Pancreas (tissue), 10 donors: ENCODE data around the gene LRSAM1. TPM values are rescaled to one million over a fixed set of nuclear protein-coding genes. Genes with fewer than 3 reads are reported as not detected.

Source experiments
- ATAC-seq, 4 donors: fragments of 200-7000 bp; cut with Tn5 transposase; one replicate each; pipeline versions ENCODE4 v1.8.0 to v1.9.1; 2020; ENCODE audit warnings: mild to moderate bottlenecking in 4 of 4, moderate library complexity in 4 of 4
- DNase-seq, 6 donors: peaks; one replicate each; pipeline ENCODE4 v3.0.0-alpha.2; 2020
- FAIRE-seq: peaks from 2 replicates; lab custom pipeline; 2012; peaks lifted over from hg19 to GRCh38; lab: Jason Lieb, UNC
- H3K27ac ChIP-seq, 4 donors: fragments of 200-600 bp; sonication (generic); 1 replicate in 3 of 4; 2 replicates in 1 of 4; pipeline versions ENCODE4 v1.5.0 to v1.8.0; 2020
- H3K27me3 ChIP-seq, 4 donors: fragments of 200-600 bp; one replicate each; pipeline ENCODE4 v1.8.0; 2021
- H3K36me3 ChIP-seq, 3 donors: fragments of 200-600 bp; sonication (generic) in 1 of 3; one replicate each; pipeline versions ENCODE4 v1.5.0 to v1.8.0; 2020 to 2021
- H3K4me1 ChIP-seq, 3 donors: fragments of 200-600 bp; one replicate each; pipeline ENCODE4 v1.8.0; 2021
- H3K4me3 ChIP-seq, 4 donors: fragments of 200-600 bp; sonication (generic) in 2 of 4; one replicate each; pipeline versions ENCODE4 v1.5.0 to v1.8.0; 2020 to 2021
- H3K9me3 ChIP-seq, 4 donors: fragments of 200-600 bp; one replicate each; pipeline ENCODE4 v1.8.0; 2021
- CTCF ChIP-seq, 4 donors: fragments of 200-600 bp; sonication (generic) in 3 of 4; IDR thresholded peaks; one replicate each; pipeline versions ENCODE4 v1.5.0 to v1.8.0; 2021; ENCODE audit warnings: antibody characterized with exemption in 4 of 4
- WGBS, 2 donors: extraction: QIAGEN DNeasy Blood & Tissue Kit; methylation state at CpG; one replicate each; pipeline ENCODE4 v1.1.7; 2013; 5-methylcytosine and 5-hydroxymethylcytosine counted together
- intact Hi-C, 3 donors: fragments of 100-400 bp; cut with DNase I; formaldehyde crosslinking; loops; one replicate each; pipeline versions ENCODE4 v1.11.1 to v1.14.2; 2022
- polyA plus RNA-seq, 2 donors: library from polyadenylated mRNA; stranded (reverse); fragments of 200-250 nt; gene quantifications; one replicate each; pipeline ENCODE4 v1.2.3, GENCODE V29; 2013
- total RNA-seq, 6 donors: library from RNA; stranded (reverse); fragmentation: NEBNext Ultra II Directional in 4 of 6; extraction: Animal tissue kit (Norgen Biotek cat#: 25700) in 4 of 6; gene quantifications; one replicate each; pipeline versions ENCODE4 v1.2.1 to v1.2.4, GENCODE V29; 2021 to 2023
- donor health status: healthy with polysubstance abuse.
- donor health status: DM: no; HTN: no; CAD: no; lungs with moderate emphysema.
- donor health status: DM: no; HTN: no; CAD: no.
- donor health status: control.
- donor health status: control.
- donor health status: Bipolar disorder and iron deficiency.
- donor health status: DM: yes; HTN: yes; CAD: no.
- donor health status: DM: no; HTN: no; CAD: no.
- donor health status: DM: no; HTN: no; CAD: no.
- donor health status: DM: yes; HTN: yes; CAD: no.

Gene LRSAM1
- total and polyA plus RNA-seq, 8 donors = 4.3 to 24.9 (median 7.7) TPM

- H3K36me3 ChIP-seq = peaks cover 12 to 66% (median 45%) of the 10 kb centered on the region in 3 donors
- TF ChIP-seq CTCF (IDR thresholded peaks at IDR 0.05) = no peak
- FAIRE-seq (no peak), ATAC-seq (peak; percentile 65 to 81 (median 68)), DNase-seq (peak in 5 of 6 donors; percentile 68 to 89 (median 72))
- H3K4me1 ChIP-seq = peaks cover 0 to 11% (median 0%) of the 10 kb centered on the region in 3 donors
- WGBS, 2 donors = 31 to 50% methylated on average over 5 of the region's 5 CpGs
- H3K27ac ChIP-seq = peak overlapping the region; percentile 72 to 77 (median 74)
- intact Hi-C loops = loop anchor here in 1 of 3 donors (10.0 kb wide), 1 partner anchor 203 kb away; no protein-coding TSS in a partner anchor
- no peak overlapping the region for H3K4me3 ChIP-seq
- H3K27me3 ChIP-seq = no peaks in the 10 kb centered on the region
- H3K9me3 ChIP-seq = peaks cover 0 to 4% (median 0%) of the 10 kb centered on the region in 4 donors
Measured at GRCh38 chr9:127521919-127522304, 70.6 kb downstream of the LRSAM1 start.

- peaks cover 0 to 11% (median 0%) of the 10 kb centered on the region in 3 donors for H3K4me1 ChIP-seq
- FAIRE-seq = no peak
- WGBS, 2 donors = 37 to 43% methylated on average over 2 of the region's 2 CpGs
- intact Hi-C loops = loop anchor here in 1 of 3 donors (10.0 kb wide), 1 partner anchor 202 kb away; no protein-coding TSS in a partner anchor
- peaks cover 12 to 65% (median 38%) of the 10 kb centered on the region in 3 donors for H3K36me3 ChIP-seq
- ATAC-seq = no peak
- H3K4me3 ChIP-seq = no peak overlapping the region
- DNase-seq = peak in 2 of 6 donors; percentile 26 to 28
- no peaks in the 10 kb centered on the region for H3K27me3 ChIP-seq
- TF ChIP-seq CTCF (IDR thresholded peaks at IDR 0.05) = no peak
- peaks cover 0 to 4% (median 0%) of the 10 kb centered on the region in 4 donors for H3K9me3 ChIP-seq
- H3K27ac ChIP-seq = peak overlapping the region; percentile 72 to 77 (median 74)
Measured at GRCh38 chr9:127522727-127523126, 71.4 kb downstream of the LRSAM1 start.

GRCh38 chr9:127523312-127523851 is 72.1 kb downstream of the LRSAM1 start:
- no peak for ATAC-seq
- intact Hi-C loops = loop anchor here in 1 of 3 donors (10.0 kb wide), 1 partner anchor 201 kb away; no protein-coding TSS in a partner anchor
- no peak overlapping the region for H3K4me3 ChIP-seq
- no peak overlapping the region for H3K27ac ChIP-seq
- peaks cover 12 to 58% (median 34%) of the 10 kb centered on the region in 3 donors for H3K36me3 ChIP-seq
- peaks cover 0 to 4% (median 0%) of the 10 kb centered on the region in 4 donors for H3K9me3 ChIP-seq
- no peaks in the 10 kb centered on the region for H3K27me3 ChIP-seq
- DNase-seq = peak in 3 of 6 donors; percentile 30 to 51 (median 47)
- whole genome bisulfite sequencing, 2 donors = 93 to 95% methylated on average over 9 of the region's 9 CpGs
- FAIRE-seq = no peak
- H3K4me1 ChIP-seq = peaks cover 0 to 11% (median 0%) of the 10 kb centered on the region in 3 donors
- peak in 2 of 4 donors; percentile 18 to 27 for TF ChIP-seq CTCF (IDR thresholded peaks at IDR 0.05)

- Histone ChIP-seq H3K27ac (no peak overlapping the region), H3K27me3 (no peaks in the 10 kb centered on the region), H3K36me3 (peaks cover 12 to 57% (median 34%) of the 10 kb centered on the region in 3 donors), H3K4me3 (no peak overlapping the region), H3K9me3 (peaks cover 0 to 4% (median 0%) of the 10 kb centered on the region in 4 donors), H3K4me1 (peaks cover 0 to 11% (median 0%) of the 10 kb centered on the region in 3 donors)
- ATAC-seq (no peak), FAIRE-seq (no peak), DNase-seq (peak in 1 of 6 donors; percentile 28)
- intact Hi-C loops = loop anchor here in 1 of 3 donors (10.0 kb wide), 1 partner anchor 200 kb away; no protein-coding TSS in a partner anchor
- TF ChIP-seq CTCF (IDR thresholded peaks at IDR 0.05) = no peak
- 73 to 81% methylated on average over 6 of the region's 6 CpGs for WGBS, 2 donors
Measured at GRCh38 chr9:127524373-127524772, 73.1 kb downstream of the LRSAM1 start.
